HepG2 (cell line): ENCODE measurements around the gene PSMC4. TPM values are rescaled to one million over a fixed set of nuclear protein-coding genes. Genes with fewer than 3 reads are reported as not detected.

Experiments
- CC2D1A ChIP-seq: sonication (generic); formaldehyde crosslinking; IDR thresholded peaks from 2 replicates; pipeline ENCODE4 v1.8.1; 2023; ENCODE audit warnings: mild to moderate bottlenecking, missing genetic modification reagents
- IRX3 ChIP-seq: sonication (generic); formaldehyde crosslinking; IDR thresholded peaks from 2 replicates; pipeline ENCODE4 v1.8.1; 2023; ENCODE audit warnings: mild to moderate bottlenecking, low read depth, missing genetic modification reagents, borderline replicate concordance
- KAT2B ChIP-seq: fragments of 150-350 bp; IDR thresholded peaks from 2 replicates; pipeline ENCODE4 v1.6.1; 2014; ENCODE audit warnings: low read depth, low read length, borderline replicate concordance
- KLF6 ChIP-seq: IDR thresholded peaks from 2 replicates; pipeline ENCODE4 v1.8.0; 2016; ENCODE audit warnings: missing biosample characterization, missing genetic modification reagents
- KMT2A ChIP-seq: sonication (generic); formaldehyde crosslinking; IDR thresholded peaks from 2 replicates; pipeline ENCODE4 v1.4.0; 2020; ENCODE audit warnings: missing genetic modification reagents
- LCORL ChIP-seq, 2 experiments: fragments of 450-650 bp in 1 of 2; sonication (generic) in 1 of 2; formaldehyde crosslinking in 1 of 2; IDR thresholded peaks; 2 replicates each; pipeline versions ENCODE4 v1.5.0 to v1.6.1; 2017 to 2020; ENCODE audit warnings: antibody characterized with exemption in 1 of 2, missing genetic modification reagents in 1 of 2
- NFE2L2 ChIP-seq: fragments of 150-350 bp; IDR thresholded peaks from 2 replicates; pipeline ENCODE4 v1.6.1; 2014; ENCODE audit warnings: low read length
- NR0B2 ChIP-seq: sonication (generic); formaldehyde crosslinking; IDR thresholded peaks from 2 replicates; pipeline ENCODE4 v1.4.0; 2020; ENCODE audit warnings: mild to moderate bottlenecking, missing genetic modification reagents
- NR2C2 ChIP-seq: sonication (generic); formaldehyde crosslinking; IDR thresholded peaks from 2 replicates; pipeline ENCODE4 v1.4.0; 2020; ENCODE audit warnings: missing genetic modification reagents, mild to moderate bottlenecking, moderate library complexity, borderline replicate concordance
- RXRA ChIP-seq: sonication (generic); formaldehyde crosslinking; IDR thresholded peaks from 2 replicates; pipeline ENCODE4 v1.5.1; 2020; ENCODE audit warnings: missing genetic modification reagents
- SETDB1 ChIP-seq: sonication (generic); formaldehyde crosslinking; IDR thresholded peaks from 2 replicates; pipeline ENCODE4 v1.5.1; 2020; ENCODE audit warnings: missing genetic modification reagents, mild to moderate bottlenecking, borderline replicate concordance
- SMC3 ChIP-seq: IDR thresholded peaks from 2 replicates; pipeline ENCODE4 v1.6.1; 2011; ENCODE audit warnings: low read length, improper control_type of control experiment
- TIGD3 ChIP-seq: sonication (generic); formaldehyde crosslinking; IDR thresholded peaks from 2 replicates; pipeline ENCODE4 v1.5.1; 2020; ENCODE audit warnings: mild to moderate bottlenecking, missing genetic modification reagents, borderline replicate concordance
- TRIM22 ChIP-seq: fragments of 450-650 bp; IDR thresholded peaks from 2 replicates; pipeline ENCODE4 v1.6.1; 2017
- TSC22D2 ChIP-seq: sonication (generic); formaldehyde crosslinking; IDR thresholded peaks from 2 replicates; pipeline ENCODE4 v1.5.1; 2020; ENCODE audit warnings: missing genetic modification reagents, mild to moderate bottlenecking, borderline replicate concordance
- ZFAT ChIP-seq: sonication (generic); formaldehyde crosslinking; conservative IDR thresholded peaks from 2 replicates; pipeline ENCODE4 v1.8.1; 2023; ENCODE audit warnings: missing genetic modification reagents, inconsistent platforms
- ZFP37 ChIP-seq: sonication (generic); formaldehyde crosslinking; IDR thresholded peaks from 2 replicates; pipeline ENCODE4 v1.4.0; 2020; ENCODE audit warnings: missing genetic modification reagents, borderline replicate concordance
- ZKSCAN1 ChIP-seq: fragments of 150-350 bp; IDR thresholded peaks from 2 replicates; pipeline ENCODE4 v1.6.1; 2014; ENCODE audit warnings: low read length
- ZKSCAN8 ChIP-seq: IDR thresholded peaks from 2 replicates; pipeline ENCODE4 v1.6.1; 2016; ENCODE audit warnings: borderline replicate concordance, missing genetic modification reagents, missing compliant biosample characterization
- ZNF207 ChIP-seq: fragments of 450-650 bp; IDR thresholded peaks from 2 replicates; pipeline ENCODE4 v1.6.1; 2016; ENCODE audit warnings: antibody characterized with exemption, borderline replicate concordance
- ZNF251 ChIP-seq: sonication (generic); formaldehyde crosslinking; IDR thresholded peaks from 2 replicates; pipeline ENCODE4 v1.9.0; 2021; ENCODE audit warnings: mild to moderate bottlenecking, missing genetic modification reagents
- ZNF780A ChIP-seq: sonication (generic); formaldehyde crosslinking; IDR thresholded peaks from 2 replicates; pipeline ENCODE4 v1.8.0; 2022; ENCODE audit warnings: mild to moderate bottlenecking, missing genetic modification reagents, moderate library complexity
- polyA plus RNA-seq, 8 experiments: library from polyadenylated mRNA; depleted of rRNA in 3 of 8; stranded (reverse) in 7 of 8; unstranded in 1 of 8; fragments of >200 nt; fragmentation: Illumina TruSeq in 4 of 8; extraction: Trizol in 4 of 8; gene quantifications; 2 replicates each; pipeline versions ENCODE4 v1.2.1 to v1.2.3, GENCODE V29; 2011 to 2016; ENCODE audit warnings: low read depth in 4 of 8, missing spikeins in 1 of 8, mixed read lengths in 1 of 8; ENCODE audit not compliant: insufficient read depth in 1 of 8
- total RNA-seq, 5 experiments: library from RNA; depleted of rRNA; stranded (reverse); fragments of >200 nt; fragmentation: Illumina TruSeq; extraction: Trizol; gene quantifications; 2 replicates each; pipeline ENCODE4 v1.2.3, GENCODE V29; 2016; ENCODE audit warnings: low read depth in 1 of 5
- TF ChIP-seq, protein P1 (sequence below): conservative IDR thresholded peaks from 2 replicates; pipeline ENCODE4 v1.6.1; 2018; ENCODE audit warnings: missing genetic modification reagents
- TF ChIP-seq, protein P2 (sequence below): sonication (generic); formaldehyde crosslinking; IDR thresholded peaks from 2 replicates; pipeline ENCODE4 v1.4.0; 2020; ENCODE audit warnings: missing genetic modification reagents

The PSMC4 gene
- total and polyA plus RNA-seq, 2 of the 13 experiments (the other 11 are each of a cell fraction or from before 2014, with no cell fraction given) = 49.9 to 160 TPM

DNA sequence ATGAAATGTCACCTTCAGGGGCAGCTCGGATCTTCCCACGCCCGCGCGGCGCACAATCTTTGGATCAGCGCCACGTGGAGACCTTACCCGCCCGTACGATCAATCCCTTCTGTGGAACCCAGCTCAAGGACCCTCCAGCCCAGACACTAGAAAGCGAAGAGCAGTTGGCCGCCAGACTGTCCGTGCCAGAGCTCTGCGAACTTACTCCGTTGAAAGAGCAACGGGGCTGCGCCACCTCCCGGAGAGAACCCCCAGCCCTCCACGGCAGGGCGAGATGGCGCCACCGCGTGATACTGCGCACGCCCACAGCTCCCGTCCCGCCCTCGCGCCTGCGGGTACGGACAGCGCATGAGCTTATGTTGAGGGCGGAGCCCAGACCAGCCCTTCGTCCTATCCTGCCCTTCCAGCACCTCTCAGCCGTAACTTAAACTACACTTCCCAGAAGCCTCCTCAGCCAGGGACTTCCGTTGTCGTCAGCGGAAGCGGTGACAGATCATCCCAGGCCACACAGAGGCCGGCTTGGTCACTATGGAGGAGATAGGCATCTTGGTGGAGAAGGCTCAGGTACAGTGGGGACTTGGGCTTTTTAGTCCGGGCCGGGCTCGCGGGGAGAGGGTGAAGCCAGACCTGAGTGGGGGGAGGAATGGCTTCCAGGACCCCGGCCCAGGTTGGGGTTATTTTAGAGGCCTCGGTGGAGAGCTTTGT is at the start of gene PSMC4 (continued):
- TF ChIP-seq, protein P1, sequence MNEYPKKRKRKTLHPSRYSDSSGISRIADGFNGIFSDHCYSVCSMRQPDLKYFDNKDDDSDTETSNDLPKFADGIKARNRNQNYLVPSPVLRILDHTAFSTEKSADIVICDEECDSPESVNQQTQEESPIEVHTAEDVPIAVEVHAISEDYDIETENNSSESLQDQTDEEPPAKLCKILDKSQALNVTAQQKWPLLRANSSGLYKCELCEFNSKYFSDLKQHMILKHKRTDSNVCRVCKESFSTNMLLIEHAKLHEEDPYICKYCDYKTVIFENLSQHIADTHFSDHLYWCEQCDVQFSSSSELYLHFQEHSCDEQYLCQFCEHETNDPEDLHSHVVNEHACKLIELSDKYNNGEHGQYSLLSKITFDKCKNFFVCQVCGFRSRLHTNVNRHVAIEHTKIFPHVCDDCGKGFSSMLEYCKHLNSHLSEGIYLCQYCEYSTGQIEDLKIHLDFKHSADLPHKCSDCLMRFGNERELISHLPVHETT (CRISPR knock-in tag) = 0 out of 2 replicates have a peak, but pooled peaks have one; percentile 69
- TF ChIP-seq TSC22D2 = peak; percentile 91; the same call in 1 of the 2 replicates
- TF ChIP-seq ZNF251 (CRISPR knock-in tag) = no peak
- no peak for TF ChIP-seq TIGD3 (CRISPR knock-in tag)
- peak; percentile 82; the same call in 1 of the 2 replicates for TF ChIP-seq KLF6 (CRISPR knock-in tag)
- peak; percentile 93 for TF ChIP-seq KMT2A (CRISPR knock-in tag)
- TF ChIP-seq KAT2B = no peak
- 0 out of 2 replicates have a peak, but pooled peaks have one; percentile 30 for TF ChIP-seq ZKSCAN1
- TF ChIP-seq ZFAT (CRISPR knock-in tag) = no peak
- TF ChIP-seq LCORL (IDR thresholded peaks at IDR 0.05) = no peak
- peak; percentile 60 for TF ChIP-seq LCORL (CRISPR knock-in tag; IDR thresholded peaks at IDR 0.05)
- TF ChIP-seq SMC3 = peak; percentile 77
- TF ChIP-seq NR2C2 (CRISPR knock-in tag) = peak; percentile 73; the same call in 1 of the 2 replicates
- TF ChIP-seq SETDB1 (CRISPR knock-in tag) = no peak
- peak; percentile 86; the same call in 1 of the 2 replicates for TF ChIP-seq ZKSCAN8
- peak; percentile 41; the same call in 1 of the 2 replicates for TF ChIP-seq NR0B2 (CRISPR knock-in tag)
- no peak for TF ChIP-seq NFE2L2
- peak; percentile 90 for TF ChIP-seq RXRA
- TF ChIP-seq TRIM22 = no peak
- 0 out of 2 replicates have a peak, but pooled peaks have one; percentile 55 for TF ChIP-seq CC2D1A (CRISPR knock-in tag)
- no peak for TF ChIP-seq ZNF780A (CRISPR knock-in tag)
- no peak for TF ChIP-seq ZNF207
- TF ChIP-seq, protein P2, sequence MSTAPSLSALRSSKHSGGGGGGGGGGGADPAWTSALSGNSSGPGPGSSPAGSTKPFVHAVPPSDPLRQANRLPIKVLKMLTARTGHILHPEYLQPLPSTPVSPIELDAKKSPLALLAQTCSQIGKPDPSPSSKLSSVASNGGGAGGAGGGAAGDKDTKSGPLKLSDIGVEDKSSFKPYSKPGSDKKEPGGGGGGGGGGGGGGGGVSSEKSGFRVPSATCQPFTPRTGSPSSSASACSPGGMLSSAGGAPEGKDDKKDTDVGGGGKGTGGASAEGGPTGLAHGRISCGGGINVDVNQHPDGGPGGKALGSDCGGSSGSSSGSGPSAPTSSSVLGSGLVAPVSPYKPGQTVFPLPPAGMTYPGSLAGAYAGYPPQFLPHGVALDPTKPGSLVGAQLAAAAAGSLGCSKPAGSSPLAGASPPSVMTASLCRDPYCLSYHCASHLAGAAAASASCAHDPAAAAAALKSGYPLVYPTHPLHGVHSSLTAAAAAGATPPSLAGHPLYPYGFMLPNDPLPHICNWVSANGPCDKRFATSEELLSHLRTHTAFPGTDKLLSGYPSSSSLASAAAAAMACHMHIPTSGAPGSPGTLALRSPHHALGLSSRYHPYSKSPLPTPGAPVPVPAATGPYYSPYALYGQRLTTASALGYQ (CRISPR knock-in tag) = peak; percentile 56; the same call in 1 of the 2 replicates
- TF ChIP-seq ZFP37 (CRISPR knock-in tag) = peak; percentile 39; the same call in 1 of the 2 replicates
- TF ChIP-seq IRX3 (CRISPR knock-in tag) = peak; percentile 48; the same call in 1 of the 2 replicates
